HCT116 (cell line): ENCODE data around the gene TBXAS1. TPM values are rescaled to one million over a fixed set of nuclear protein-coding genes. Genes with fewer than 3 reads are reported as not detected.

ENCODE experiments used
- ATAC-seq: fragments of 200-7000 bp; cut with Tn5 transposase; 2 replicates; pipeline ENCODE4 v1.9.1; 2020; ENCODE audit warnings: mild to moderate bottlenecking, moderate library complexity
- BruUV-seq: library from RNA; stranded (reverse); fragments of 400-500 nt; replicated peaks from 2 replicates; lab custom pipeline; 2021; lab: Mats Ljungman, UMichigan
- CTCF ChIA-PET: fragments of 300-600 bp; sonication (Branson Sonifier 250); formaldehyde crosslinking; loops from one replicate; lab custom pipeline; 2021; ENCODE audit warnings: antibody characterized with exemption; lab: Charles Lee
- POLR2A ChIA-PET: fragments of 300-600, 350-600 bp; sonication (Branson Sonifier 250); formaldehyde crosslinking; loops from one replicate; lab custom pipeline; 2021; ENCODE audit warnings: antibody characterized with exemption; lab: Charles Lee
- RAD21 ChIA-PET, 2 experiments: fragments of 300-600 bp; sonication (Branson Sonifier 250); formaldehyde crosslinking; loops; one replicate each; lab custom pipeline; 2023; ENCODE audit warnings: low total read pairs in 2 of 2; ENCODE audit not compliant: uncharacterized antibody in 2 of 2, unreplicated experiment in 2 of 2, low non-redundant PET in 1 of 2; lab: Charles Lee
- DNase-seq: peaks from one replicate; pipeline ENCODE4 v3.0.0-alpha.2; 2010; ENCODE audit warnings: low read depth, low spot score
- H2AFZ ChIP-seq: fragments of 200-600 bp; shearing (Covaris generic), sonication (generic); 2 replicates; pipeline ENCODE4 v1.6.1; 2017; ENCODE audit warnings: low read depth, mixed run types, mixed read lengths, antibody characterized with exemption, low read length; ENCODE audit not compliant: poor library complexity, severe bottlenecking
- H3K27ac ChIP-seq: 2 replicates; pipeline ENCODE4 v1.5.1; 2012; ENCODE audit warnings: low read depth, low read length
- H3K27me3 ChIP-seq: fragments of 200-600 bp; sonication (generic); 2 replicates; pipeline ENCODE4 v1.6.1; 2016; ENCODE audit warnings: mixed run types, low read length, mixed read lengths; ENCODE audit not compliant: insufficient read depth
- H3K36me3 ChIP-seq, 2 experiments: fragments of 200-500 bp in 1 of 2; fragments of 200-600 bp in 1 of 2; sonication (Bioruptor generic) in 1 of 2; sonication (generic) in 1 of 2; 2 replicates each; pipeline versions ENCODE4 v1.5.1 to v1.6.1; 2014 to 2016; ENCODE audit warnings: low read length in 2 of 2, inconsistent platforms in 1 of 2, mixed read lengths in 1 of 2, mixed run types in 1 of 2; ENCODE audit not compliant: insufficient read depth in 2 of 2, control insufficient read depth in 1 of 2
- H3K4me1 ChIP-seq, 2 experiments: fragments of 200-600 bp in 1 of 2; sonication (generic) in 1 of 2; 2 replicates each; pipeline versions ENCODE4 v1.5.1 to v1.6.1; 2012 to 2017; ENCODE audit warnings: low read length in 2 of 2, inconsistent platforms in 1 of 2, mild to moderate bottlenecking in 1 of 2, mixed read lengths in 1 of 2, mixed run types in 1 of 2, moderate library complexity in 1 of 2; ENCODE audit not compliant: insufficient read depth in 2 of 2, control insufficient read depth in 1 of 2
- H3K4me2 ChIP-seq: fragments of 200-600 bp; sonication (generic); 2 replicates; pipeline ENCODE4 v1.6.1; 2017; ENCODE audit warnings: mixed run types, low read length, mixed read lengths
- H3K4me3 ChIP-seq, 2 experiments: fragments of 200-600 bp in 1 of 2; sonication (generic) in 1 of 2; replicated peaks in 1 of 2; 2 replicates each; pipeline ENCODE4 v1.5.1; 2011 to 2016; ENCODE audit warnings: low read length in 2 of 2, control low read depth in 1 of 2, low read depth in 1 of 2, mild to moderate bottlenecking in 1 of 2, mixed read lengths in 1 of 2, mixed run types in 1 of 2
- H3K79me2 ChIP-seq: fragments of 200-600 bp; sonication (generic); 2 replicates; pipeline ENCODE4 v1.6.1; 2017; ENCODE audit warnings: mild to moderate bottlenecking, mixed run types, low read length, moderate library complexity, mixed read lengths; ENCODE audit not compliant: insufficient read depth
- H3K9ac ChIP-seq: fragments of 200-600 bp; sonication (generic); 2 replicates; pipeline ENCODE4 v1.6.1; 2016; ENCODE audit warnings: low read length, mixed read lengths
- H3K9me2 ChIP-seq: fragments of 200-600 bp; sonication (generic), shearing (Covaris generic); 2 replicates; pipeline ENCODE4 v1.6.1; 2017; ENCODE audit warnings: mixed run types, mild to moderate bottlenecking, moderate library complexity; ENCODE audit not compliant: insufficient read depth
- H3K9me3 ChIP-seq, 2 experiments: fragments of 200-500 bp in 1 of 2; fragments of 200-600 bp in 1 of 2; sonication (Bioruptor generic) in 1 of 2; sonication (generic) in 1 of 2; 2 replicates each; pipeline ENCODE4 v1.6.1; 2014 to 2017; ENCODE audit warnings: low read length in 2 of 2, mixed read lengths in 2 of 2, inconsistent platforms in 1 of 2, low read depth in 1 of 2, mild to moderate bottlenecking in 1 of 2, mixed run types in 1 of 2, moderate library complexity in 1 of 2; ENCODE audit not compliant: control insufficient read depth in 1 of 2, insufficient read depth in 1 of 2
- H4K20me1 ChIP-seq: fragments of 200-600 bp; sonication (generic), shearing (Covaris generic); 2 replicates; pipeline ENCODE4 v1.6.1; 2017; ENCODE audit warnings: mixed run types, mild to moderate bottlenecking, moderate library complexity; ENCODE audit not compliant: insufficient read depth
- ATF3 ChIP-seq: IDR thresholded peaks from 2 replicates; pipeline ENCODE4 v1.6.1; 2012
- CTCF ChIP-seq, 3 experiments: fragments of 200-600 bp in 1 of 3; sonication (generic) in 1 of 3; IDR thresholded peaks in 2 of 3; conservative IDR thresholded peaks in 1 of 3; 2 replicates each; pipeline ENCODE4 v1.5.1; 2012 to 2017; ENCODE audit warnings: low read depth in 2 of 3, low read length in 2 of 3, antibody characterized with exemption in 1 of 3, borderline replicate concordance in 1 of 3, control low read depth in 1 of 3, mild to moderate bottlenecking in 1 of 3, mixed read lengths in 1 of 3, mixed run types in 1 of 3, moderate library complexity in 1 of 3; ENCODE audit not compliant: insufficient read depth in 1 of 3
- EGR1 ChIP-seq: IDR thresholded peaks from 2 replicates; pipeline ENCODE4 v1.6.1; 2012; ENCODE audit warnings: low read depth
- EZH2phosphoT487 ChIP-seq: fragments of 200-600 bp; IDR thresholded peaks from 2 replicates; pipeline ENCODE4 v1.6.1; 2018; ENCODE audit warnings: antibody characterized with exemption, borderline replicate concordance
- FOSL1 ChIP-seq: IDR thresholded peaks from 2 replicates; pipeline ENCODE4 v1.6.1; 2012; ENCODE audit warnings: low read depth
- POLR2AphosphoS5 ChIP-seq: IDR thresholded peaks from 2 replicates; pipeline ENCODE4 v1.6.1; 2011; ENCODE audit warnings: mild to moderate bottlenecking, low read depth, low read length, moderate library complexity
- SIN3A ChIP-seq: IDR thresholded peaks from 2 replicates; pipeline ENCODE4 v1.6.1; 2012; ENCODE audit warnings: low read depth
- SRF ChIP-seq: IDR thresholded peaks from 2 replicates; pipeline ENCODE4 v1.6.1; 2012; ENCODE audit warnings: low read depth
- TCF7L2 ChIP-seq: IDR thresholded peaks from 2 replicates; pipeline ENCODE4 v1.7.0; 2011; ENCODE audit warnings: borderline replicate concordance, inconsistent platforms; ENCODE audit not compliant: insufficient read depth, insufficient read length; ENCODE audit errors: extremely low read depth
- YY1 ChIP-seq: IDR thresholded peaks from 2 replicates; pipeline ENCODE4 v1.6.1; 2011; ENCODE audit warnings: low read length, low read depth, moderate library complexity, mild to moderate bottlenecking; ENCODE audit not compliant: insufficient replicate concordance; ENCODE audit errors: extremely low read depth
- ZFX ChIP-seq: fragments of 450-650 bp; IDR thresholded peaks from 2 replicates; pipeline ENCODE4 v1.6.1; 2017
- ZNF274 ChIP-seq: fragments of 200-500 bp; sonication (Bioruptor generic); IDR thresholded peaks from 2 replicates; pipeline ENCODE4 v1.6.1; 2014; ENCODE audit warnings: mild to moderate bottlenecking, low read depth, low read length, inconsistent platforms
- intact Hi-C: fragments of 100-400 bp; cut with micrococcal nuclease; formaldehyde crosslinking; loops from 2 replicates; pipeline ENCODE4 v1.10.0; 2022
- total RNA-seq: library from RNA; stranded (reverse); gene quantifications from one replicate; pipeline ENCODE4 v1.2.1, GENCODE V29; 2021; ENCODE audit not compliant: unreplicated experiment

TBXAS1 gene
- total RNA-seq, 1 experiment from 2014 or later: 1.4 TPM

- RAD21 ChIA-PET: no interaction called here
Observed at GRCh38 chr7:139944248-139944647, 115.2 kb downstream of the TBXAS1 start.

More at GRCh38 chr7:139944248-139944647, 115.2 kb downstream of the TBXAS1 start:
- POLR2A ChIA-PET: no interaction called here
- Histone ChIP-seq H2AFZ (no peak overlapping the region), H3K4me3 (no peak overlapping the region), H3K4me2 (no peak overlapping the region), H3K9ac (no peak overlapping the region), H3K27me3 (no peaks in the 10 kb centered on the region; the same call in none of the 2 replicates), H3K36me3 (no peaks in the 10 kb centered on the region), H3K79me2 (no peaks in the 10 kb centered on the region), H3K9me3 (no peaks in the 10 kb centered on the region), H3K9me2 (no peaks in the 10 kb centered on the region), H3K27ac (no peak overlapping the region), H3K4me1 (no peaks in the 10 kb centered on the region), H4K20me1 (no peaks in the 10 kb centered on the region)
- intact Hi-C loops: no loop called here
- ATAC-seq (no peak), DNase-seq (no peak)
- no TSS peak for BruUV-seq
- TF ChIP-seq SRF (no peak), TCF7L2 (no peak), EZH2phosphoT487 (no peak), CTCF (IDR thresholded peaks at IDR 0.05 in 2 of 3, conservative IDR thresholded peaks at IDR 0.05 in 1 of 3; ENCODE audit: borderline replicate concordance in 1 of 3, insufficient read depth in 1 of 3, low read depth in 2 of 3, low read length in 2 of 3) (no peak), ZNF274 (no peak), FOSL1 (no peak), ZFX (no peak), YY1 (no peak), POLR2AphosphoS5 (no peak), EGR1 (no peak), ATF3 (no peak), SIN3A (no peak)
- TF ChIP-seq, all 23 proteins: peak for 0
- CTCF ChIA-PET: no interaction called here
